Heart left ventricle (tissue), 13 donors: ENCODE data around the gene HOXD10.

Experiments
- CTCF ChIP-seq, 12 donors: fragments of 200-600 bp; sonication (generic) in 4 of 12; IDR thresholded peaks; one replicate each; pipeline versions ENCODE4 v1.5.0 to v1.8.0; 2018 to 2022; ENCODE audit warnings: antibody characterized with exemption in 12 of 12, mild to moderate bottlenecking in 5 of 12
- POLR2A ChIP-seq, 2 donors: fragments of 450-650 bp; IDR thresholded peaks; one replicate each; pipeline ENCODE4 v1.6.1; 2017; ENCODE audit warnings: antibody characterized with exemption in 2 of 2, mild to moderate bottlenecking in 2 of 2, moderate library complexity in 2 of 2
- donor health status: ischemic (EF 13 %, LVEDD 7.1; RV severe dilation, severe dysfunction).
- donor health status: DM: no; HTN: yes; CAD: no.
- donor health status: DM: no; HTN: no; CAD: no.
- donor health status: ischemic (EF 25% LVEDD 6.9; RV normal size, moderate dysfunction).
- donor health status: ischemic (EF 25% LVEDD 5.7; RV mildly dilated, moderate dysfunction).
- donor health status: ischemic (EF 35%, LVEDD 5.7; RV mildly dilated, moderate dysfunction).
- donor health status: nonischemic (EF 11% LVEDD 7.7; RV severe dilation, severe dysfunction).
- donor health status: DM: yes; HTN: yes; CAD: no.
- donor health status: PGD.
- donor health status: ischemic (EF 29% LVEDD 5.4; RV normal size, mild dysfunction).
- donor health status: nonischemic (EF 23%, LVEDD 6.1; RV moderate dilation, normal function).

GRCh38 chr2:176164201-176164600, 47.6 kb downstream of the HOXD10 start:
- TF ChIP-seq POLR2A (IDR thresholded peaks at IDR 0.05) (no peak), CTCF (IDR thresholded peaks at IDR 0.05) (no peak)
